Panc1 (cell line): ENCODE data around the gene FDXACB1. TPM values are rescaled to one million over a fixed set of nuclear protein-coding genes. Genes with fewer than 3 reads are reported as not detected.

ENCODE experiments used
- ATAC-seq: fragments of 200-7000 bp; cut with Tn5 transposase; 2 replicates; pipeline ENCODE4 v1.9.1; 2020; ENCODE audit warnings: mild to moderate bottlenecking, moderate library complexity
- BruUV-seq: library from RNA; stranded (reverse); fragments of 400-500 nt; replicated peaks from 2 replicates; lab custom pipeline; 2021; lab: Mats Ljungman, UMichigan
- CTCF ChIA-PET: fragments of 300-600 bp; sonication (Branson Sonifier 250); formaldehyde crosslinking; loops from one replicate; lab custom pipeline; 2022; ENCODE audit warnings: antibody characterized with exemption; lab: Charles Lee
- POLR2A ChIA-PET: fragments of 300-600 bp; sonication (Branson Sonifier 250); formaldehyde crosslinking; loops from one replicate; lab custom pipeline; 2022; ENCODE audit warnings: antibody characterized with exemption; lab: Charles Lee
- DNase-seq: peaks from one replicate; pipeline ENCODE4 v3.0.0-alpha.2; 2010; ENCODE audit warnings: low read depth, low spot score
- H3K27ac ChIP-seq: 2 replicates; pipeline ENCODE4 v1.5.1; 2011; ENCODE audit warnings: mild to moderate bottlenecking, low read length, inconsistent platforms
- H3K27me3 ChIP-seq: fragments of 200-500 bp; sonication (Bioruptor generic); 2 replicates; pipeline ENCODE4 v1.6.0; 2014; ENCODE audit warnings: low read length, inconsistent platforms; ENCODE audit not compliant: control insufficient read depth, insufficient read depth
- H3K36me3 ChIP-seq: fragments of 200-500 bp; sonication (Bioruptor generic); 2 replicates; pipeline ENCODE4 v1.5.1; 2014; ENCODE audit warnings: inconsistent platforms, mild to moderate bottlenecking, low read length, moderate library complexity; ENCODE audit not compliant: control insufficient read depth, insufficient read depth
- H3K4me1 ChIP-seq: 2 replicates; pipeline ENCODE4 v1.5.1; 2011; ENCODE audit warnings: inconsistent platforms, mild to moderate bottlenecking, low read length, moderate library complexity; ENCODE audit not compliant: control insufficient read depth, insufficient read depth
- H3K4me3 ChIP-seq, 2 experiments: 2 replicates each; pipeline ENCODE4 v1.5.1; 2011 to 2012; ENCODE audit warnings: low read depth in 2 of 2, low read length in 2 of 2, mild to moderate bottlenecking in 2 of 2, inconsistent platforms in 1 of 2, moderate library complexity in 1 of 2
- H3K9me3 ChIP-seq: fragments of 200-500 bp; sonication (Bioruptor generic); 2 replicates; pipeline ENCODE4 v1.5.1; 2014; ENCODE audit warnings: low read depth, mild to moderate bottlenecking, inconsistent platforms, low read length, moderate library complexity; ENCODE audit not compliant: control insufficient read depth, insufficient read depth
- POLR2AphosphoS5 ChIP-seq: IDR thresholded peaks from 2 replicates; pipeline ENCODE4 v1.6.1; 2012; ENCODE audit warnings: mild to moderate bottlenecking, low read depth, low read length, moderate library complexity
- REST ChIP-seq, 2 experiments: IDR thresholded peaks; 2 replicates each; pipeline ENCODE4 v1.6.1; 2011 to 2012; ENCODE audit warnings: low read depth in 2 of 2, control low read depth in 1 of 2, low read length in 1 of 2, mild to moderate bottlenecking in 1 of 2, moderate library complexity in 1 of 2; ENCODE audit not compliant: insufficient read depth in 1 of 2
- SIN3A ChIP-seq: IDR thresholded peaks from 2 replicates; pipeline ENCODE4 v1.6.1; 2012; ENCODE audit warnings: low read depth, mild to moderate bottlenecking, low read length, moderate library complexity, borderline replicate concordance; ENCODE audit not compliant: insufficient read depth
- TCF7L2 ChIP-seq: IDR thresholded peaks from 2 replicates; pipeline ENCODE4 v1.6.1; 2011; ENCODE audit warnings: mild to moderate bottlenecking, low read depth, low read length, inconsistent platforms
- in situ Hi-C: cut with HindIII; loops from 2 replicates; pipeline ENCODE4 v1.10.0; 2016; ENCODE audit warnings: low sequenced_read_pairs, low pct_unique_long_range_greater_than_20kb
- intact Hi-C: fragments of 100-400 bp; cut with micrococcal nuclease; formaldehyde crosslinking; loops from one replicate; pipeline ENCODE4 v1.10.0; 2022; ENCODE audit not compliant: unreplicated experiment
- total RNA-seq: library from RNA; stranded (reverse); gene quantifications from one replicate; pipeline ENCODE4 v1.2.1, GENCODE V29; 2021; ENCODE audit not compliant: unreplicated experiment
- TF ChIP-seq, protein P1 (sequence below): fragments of 450-650 bp; IDR thresholded peaks from 2 replicates; pipeline ENCODE4 v1.5.1; 2017; ENCODE audit warnings: mild to moderate bottlenecking

The FDXACB1 gene
- total RNA-seq, 1 experiment from 2014 or later = 4.1 TPM

GRCh38 chr11:111908639-111909305 is 29.8 kb upstream of the FDXACB1 start:
- TF ChIP-seq, protein P1, sequence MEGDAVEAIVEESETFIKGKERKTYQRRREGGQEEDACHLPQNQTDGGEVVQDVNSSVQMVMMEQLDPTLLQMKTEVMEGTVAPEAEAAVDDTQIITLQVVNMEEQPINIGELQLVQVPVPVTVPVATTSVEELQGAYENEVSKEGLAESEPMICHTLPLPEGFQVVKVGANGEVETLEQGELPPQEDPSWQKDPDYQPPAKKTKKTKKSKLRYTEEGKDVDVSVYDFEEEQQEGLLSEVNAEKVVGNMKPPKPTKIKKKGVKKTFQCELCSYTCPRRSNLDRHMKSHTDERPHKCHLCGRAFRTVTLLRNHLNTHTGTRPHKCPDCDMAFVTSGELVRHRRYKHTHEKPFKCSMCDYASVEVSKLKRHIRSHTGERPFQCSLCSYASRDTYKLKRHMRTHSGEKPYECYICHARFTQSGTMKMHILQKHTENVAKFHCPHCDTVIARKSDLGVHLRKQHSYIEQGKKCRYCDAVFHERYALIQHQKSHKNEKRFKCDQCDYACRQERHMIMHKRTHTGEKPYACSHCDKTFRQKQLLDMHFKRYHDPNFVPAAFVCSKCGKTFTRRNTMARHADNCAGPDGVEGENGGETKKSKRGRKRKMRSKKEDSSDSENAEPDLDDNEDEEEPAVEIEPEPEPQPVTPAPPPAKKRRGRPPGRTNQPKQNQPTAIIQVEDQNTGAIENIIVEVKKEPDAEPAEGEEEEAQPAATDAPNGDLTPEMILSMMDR = no peak
- ChIA-PET CTCF (interaction anchor here (0.6 to 0.7 kb wide), 3 partner anchors 43 to 65 kb away, joined by 3 to 6 read pairs (median 3); no protein-coding TSS in a partner anchor), POLR2A (no interaction called here)
- Histone ChIP-seq H3K9me3 (no peaks in the 10 kb centered on the region), H3K27ac (no peak overlapping the region), H3K4me1 (peaks cover 8% of the 10 kb centered on the region), H3K27me3 (peaks cover 12% of the 10 kb centered on the region), H3K36me3 (no peaks in the 10 kb centered on the region), H3K4me3 (no peak overlapping the region)
- DNase-seq = no peak
- intact Hi-C loops (no loop called here), in situ Hi-C loops (no loop called here)
- no TSS peak for BruUV-seq
- no peak for ATAC-seq

DNA sequence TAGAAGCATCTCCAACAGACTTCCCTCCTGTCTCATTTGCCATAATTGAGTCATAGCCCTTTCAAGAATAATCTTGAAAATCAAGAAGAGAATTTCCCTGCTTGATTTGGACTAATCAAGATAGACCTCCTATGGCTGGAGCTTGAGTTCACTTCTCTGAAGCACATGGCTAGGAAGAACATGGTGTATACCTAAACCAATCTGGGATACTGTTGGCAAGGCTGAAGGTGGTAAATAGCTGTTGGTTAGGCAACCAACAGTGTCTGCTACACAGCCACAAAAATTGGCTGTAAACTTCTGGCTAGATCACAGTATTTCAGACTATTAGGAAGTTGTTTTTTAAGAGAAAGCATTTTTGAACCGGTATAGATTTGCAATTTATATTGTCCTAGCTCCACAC is 27.7 kb upstream of the FDXACB1 start:
- ATAC-seq (no peak), DNase-seq (no peak)
- no TSS peak for BruUV-seq
- Histone ChIP-seq H3K36me3 (no peaks in the 10 kb centered on the region), H3K4me1 (peaks cover under 1% of the 10 kb centered on the region), H3K9me3 (no peaks in the 10 kb centered on the region), H3K27ac (no peak overlapping the region), H3K4me3 (no peak overlapping the region), H3K27me3 (peaks cover 12% of the 10 kb centered on the region)
- TF ChIP-seq, protein P1 = no peak
- no peak for TF ChIP-seq SIN3A
- no peak for TF ChIP-seq POLR2AphosphoS5
- TF ChIP-seq REST (IDR thresholded peaks at IDR 0.05; ENCODE audit: insufficient read depth in 1 of 2, low read depth in 2 of 2, low read length in 1 of 2) = no peak
- no peak for TF ChIP-seq TCF7L2
- in situ Hi-C loops = no loop called here
- POLR2A ChIA-PET = interaction anchor here (1.0 kb wide), 1 partner anchor 69 kb away, joined by 3 read pairs; no protein-coding TSS in a partner anchor
- CTCF ChIA-PET = interaction anchor here (0.5 kb wide), 1 partner anchor 113 kb away, joined by 3 read pairs; no protein-coding TSS in a partner anchor
- intact Hi-C loops = no loop called here
